ENCODE measurements around the gene TSC22D1.

DNA sequence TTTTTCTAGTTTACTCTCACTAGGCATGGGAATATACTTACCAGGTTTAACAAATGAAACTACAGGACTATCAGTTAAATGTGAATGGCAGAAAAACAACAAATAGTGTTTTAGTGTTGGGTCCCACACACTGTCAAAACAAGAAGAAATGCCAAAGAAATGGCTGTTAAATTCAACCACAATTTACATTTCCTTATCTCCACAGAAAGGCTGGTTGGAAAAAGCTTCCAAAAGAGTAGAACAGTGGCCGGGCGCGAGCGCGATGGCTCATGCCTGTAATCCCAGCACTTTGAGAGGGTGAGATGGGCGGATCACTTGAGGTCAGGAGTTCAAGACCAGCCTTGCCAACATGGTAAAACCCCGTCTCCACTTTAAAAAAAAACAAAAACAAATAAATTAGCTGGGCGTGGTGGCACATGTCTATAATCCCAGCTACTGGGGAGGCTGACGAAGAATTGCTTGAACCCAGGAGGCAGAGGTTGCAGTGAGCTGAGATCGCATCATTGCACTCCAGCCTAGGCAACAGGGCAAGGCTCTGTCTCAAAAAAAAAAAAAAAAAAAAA is 136.0 kb downstream of the TSC22D1 start:
- TF ChIP-seq, protein P1, sequence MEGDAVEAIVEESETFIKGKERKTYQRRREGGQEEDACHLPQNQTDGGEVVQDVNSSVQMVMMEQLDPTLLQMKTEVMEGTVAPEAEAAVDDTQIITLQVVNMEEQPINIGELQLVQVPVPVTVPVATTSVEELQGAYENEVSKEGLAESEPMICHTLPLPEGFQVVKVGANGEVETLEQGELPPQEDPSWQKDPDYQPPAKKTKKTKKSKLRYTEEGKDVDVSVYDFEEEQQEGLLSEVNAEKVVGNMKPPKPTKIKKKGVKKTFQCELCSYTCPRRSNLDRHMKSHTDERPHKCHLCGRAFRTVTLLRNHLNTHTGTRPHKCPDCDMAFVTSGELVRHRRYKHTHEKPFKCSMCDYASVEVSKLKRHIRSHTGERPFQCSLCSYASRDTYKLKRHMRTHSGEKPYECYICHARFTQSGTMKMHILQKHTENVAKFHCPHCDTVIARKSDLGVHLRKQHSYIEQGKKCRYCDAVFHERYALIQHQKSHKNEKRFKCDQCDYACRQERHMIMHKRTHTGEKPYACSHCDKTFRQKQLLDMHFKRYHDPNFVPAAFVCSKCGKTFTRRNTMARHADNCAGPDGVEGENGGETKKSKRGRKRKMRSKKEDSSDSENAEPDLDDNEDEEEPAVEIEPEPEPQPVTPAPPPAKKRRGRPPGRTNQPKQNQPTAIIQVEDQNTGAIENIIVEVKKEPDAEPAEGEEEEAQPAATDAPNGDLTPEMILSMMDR (conservative IDR thresholded peaks at IDR 0.05 in 1 of 2, IDR thresholded peaks at IDR 0.05 in 1 of 2; ENCODE audit: extremely low read depth in 1 of 2, insufficient read depth in 1 of 2, low read depth in 1 of 2, low read length in 2 of 2), result no peak
- no peak for TF ChIP-seq EZH2 (IDR thresholded peaks at IDR 0.05; ENCODE audit: borderline replicate concordance, low read length)
